Endometrial microvascular endothelial cells (primary cell): ENCODE data around the gene EEA1. TPM values are rescaled to one million over a fixed set of nuclear protein-coding genes. Genes with fewer than 3 reads are reported as not detected.
"Not testable (repeated sequence)": the region's sequence is repeated elsewhere in the genome, so short reads cannot be mapped to it uniquely, and the experiment has no call there.

Experiments used
- in situ Hi-C: cut with HindIII; loops from 2 replicates; pipeline ENCODE4 v1.10.0; 2017; ENCODE audit warnings: low sequenced_read_pairs, low pct_unique_long_range_greater_than_20kb; ENCODE audit errors: inconsistent ontology term
- total RNA-seq: library from RNA; depleted of rRNA; stranded (reverse); fragments of >200 nt; gene quantifications from one replicate; pipeline ENCODE4 v1.2.3, GENCODE V29; 2015; ENCODE audit errors: inconsistent ontology term

EEA1 gene
- total RNA-seq, 1 donor from 2014 or later: 14.1 TPM

GRCh38 chr12:92844151-92844763 lies 84.8 kb downstream of the EEA1 start:
- in situ Hi-C loops: no loop called here

GRCh38 chr12:92829686-92830282 lies 99.3 kb downstream of the EEA1 start:
- in situ Hi-C loops: no loop called here

- in situ Hi-C loops: no loop called here
These were observed 100.5 kb downstream of the EEA1 start for GRCh38 chr12:92828565-92828964.

GRCh38 chr12:92827836-92828431 lies 101.2 kb downstream of the EEA1 start:
- in situ Hi-C loops: no loop called here

DNA sequence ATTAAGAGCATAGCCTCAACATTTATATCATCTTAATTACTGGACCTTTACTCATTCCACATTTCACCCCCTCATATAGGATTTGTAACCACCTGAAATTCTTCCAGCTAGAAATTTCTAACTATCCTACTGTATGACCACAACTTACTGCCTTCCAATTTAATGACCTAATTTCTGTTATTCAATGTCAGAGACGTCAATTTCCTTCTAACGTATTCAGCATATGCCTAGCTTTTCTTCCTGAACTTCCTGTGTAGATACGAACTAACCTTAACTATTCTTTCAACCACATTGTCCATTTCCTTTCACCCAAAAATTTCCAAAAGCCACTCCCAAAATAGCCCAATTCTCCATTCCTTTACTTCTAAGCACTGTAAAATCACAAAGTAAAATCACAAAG lies 108.0 kb downstream of the EEA1 start:
- in situ Hi-C loops: loop anchor here (25.0 kb wide), 1 partner anchor 591 kb away; no protein-coding TSS in a partner anchor

- in situ Hi-C loops: loop anchor here (25.0 kb wide), 1 partner anchor 598 kb away; no protein-coding TSS in a partner anchor
These were observed 114.5 kb downstream of the EEA1 start for GRCh38 chr12:92814584-92814983.

DNA sequence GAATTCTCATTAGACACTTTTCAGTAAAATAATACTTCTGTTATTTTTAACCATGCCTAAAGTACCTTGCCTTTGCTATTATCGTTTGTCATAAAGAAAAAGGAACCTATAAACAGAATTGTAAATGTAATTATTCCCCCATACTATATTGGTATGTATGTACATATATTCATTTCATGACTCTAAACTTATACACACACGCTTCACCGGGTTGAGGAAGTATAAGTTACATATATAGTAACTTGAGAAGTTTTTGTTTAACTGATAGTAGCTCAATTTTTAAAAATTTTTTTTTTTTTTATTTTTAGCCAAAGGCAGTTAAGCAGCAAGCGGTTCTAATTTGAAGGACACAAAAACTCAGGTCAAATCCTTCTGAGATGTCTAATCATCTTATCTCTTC lies 118.7 kb downstream of the EEA1 start:
- in situ Hi-C loops: loop anchor here (25.0 kb wide), 1 partner anchor 602 kb away; no protein-coding TSS in a partner anchor

DNA sequence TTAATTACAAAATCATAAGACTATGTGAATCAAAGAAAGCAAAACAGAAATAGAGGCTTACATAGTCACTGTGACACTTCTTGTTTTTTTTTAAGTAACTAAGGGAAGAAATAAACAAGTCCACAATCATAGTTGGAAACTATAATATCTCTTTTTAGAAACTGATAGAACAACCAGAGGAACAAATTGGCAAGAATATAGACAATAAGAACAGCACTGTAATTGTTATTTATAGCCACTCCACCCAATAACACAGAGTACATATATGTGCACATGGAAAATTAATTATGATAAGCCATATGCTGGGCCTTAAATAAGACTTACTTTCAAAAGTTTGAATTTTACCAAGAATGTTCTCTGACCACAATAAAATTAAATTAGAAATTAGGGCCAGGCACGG lies 125.2 kb downstream of the EEA1 start:
- in situ Hi-C loops: loop anchor here (25.0 kb wide), 1 partner anchor 608 kb away; no protein-coding TSS in a partner anchor

- in situ Hi-C loops: loop anchor here (25.0 kb wide), 1 partner anchor 609 kb away; no protein-coding TSS in a partner anchor
These were observed 126.2 kb downstream of the EEA1 start for GRCh38 chr12:92802906-92803305.

DNA sequence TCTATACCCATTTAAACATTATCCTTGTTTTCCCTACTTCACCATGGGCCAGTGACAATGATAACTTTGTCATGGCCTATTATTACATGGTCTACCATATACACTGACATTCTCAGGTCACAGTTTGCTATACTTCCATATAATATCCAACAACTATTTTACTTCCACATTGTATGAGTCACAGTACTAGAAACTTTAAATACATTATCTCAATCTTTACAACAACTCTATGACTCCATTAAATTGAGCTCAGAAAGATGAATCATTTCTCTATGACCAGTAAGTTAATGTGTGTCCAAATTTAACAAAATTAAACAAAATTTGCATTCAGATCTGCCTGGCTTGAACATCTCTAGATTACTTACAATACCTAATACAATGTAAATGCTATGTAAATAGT lies 132.4 kb downstream of the EEA1 start:
- in situ Hi-C loops: no loop called here

GRCh38 chr12:92794814-92795213 lies 134.3 kb downstream of the EEA1 start:
- in situ Hi-C loops: no loop called here

DNA sequence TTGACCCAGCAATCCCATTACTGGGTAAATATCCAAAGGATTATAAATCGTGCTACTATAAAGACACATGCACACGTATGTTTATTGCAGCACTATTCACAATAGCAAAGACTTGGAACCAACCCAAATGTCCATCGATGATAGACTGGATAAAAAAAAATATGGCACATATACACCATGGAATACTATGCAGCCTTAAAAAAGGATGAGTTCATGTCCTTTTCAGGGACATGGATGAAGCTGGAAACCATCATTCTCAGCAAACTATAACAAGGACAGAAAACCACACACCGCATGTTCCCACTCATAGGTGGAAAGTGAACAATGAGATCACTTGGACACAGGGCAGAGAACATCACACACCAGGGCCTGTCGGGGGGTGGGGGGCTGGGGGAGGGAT lies 134.7 kb downstream of the EEA1 start:
- in situ Hi-C loops: not testable (repeated sequence)

GRCh38 chr12:92786045-92786444 lies 143.1 kb downstream of the EEA1 start:
- in situ Hi-C loops: no loop called here

DNA sequence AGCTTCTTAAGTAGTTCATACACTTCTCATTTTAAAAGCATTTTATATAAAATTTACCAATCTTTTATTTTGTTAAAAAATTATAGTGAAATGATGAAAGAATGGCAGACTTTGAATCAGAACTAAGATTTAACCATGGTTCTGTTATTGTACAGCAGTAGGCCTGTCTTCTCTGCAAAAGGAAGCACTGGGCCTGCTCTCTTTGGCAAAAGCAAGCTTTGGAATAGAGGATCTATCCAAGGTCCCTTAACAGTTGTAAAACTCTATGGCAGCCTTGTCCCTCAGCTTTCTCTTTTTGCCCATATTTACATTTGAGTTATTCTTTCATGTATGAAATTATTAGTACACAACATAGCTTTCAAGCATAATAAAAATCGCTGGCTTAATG lies 143.5 kb downstream of the EEA1 start:
- in situ Hi-C loops: no loop called here

DNA sequence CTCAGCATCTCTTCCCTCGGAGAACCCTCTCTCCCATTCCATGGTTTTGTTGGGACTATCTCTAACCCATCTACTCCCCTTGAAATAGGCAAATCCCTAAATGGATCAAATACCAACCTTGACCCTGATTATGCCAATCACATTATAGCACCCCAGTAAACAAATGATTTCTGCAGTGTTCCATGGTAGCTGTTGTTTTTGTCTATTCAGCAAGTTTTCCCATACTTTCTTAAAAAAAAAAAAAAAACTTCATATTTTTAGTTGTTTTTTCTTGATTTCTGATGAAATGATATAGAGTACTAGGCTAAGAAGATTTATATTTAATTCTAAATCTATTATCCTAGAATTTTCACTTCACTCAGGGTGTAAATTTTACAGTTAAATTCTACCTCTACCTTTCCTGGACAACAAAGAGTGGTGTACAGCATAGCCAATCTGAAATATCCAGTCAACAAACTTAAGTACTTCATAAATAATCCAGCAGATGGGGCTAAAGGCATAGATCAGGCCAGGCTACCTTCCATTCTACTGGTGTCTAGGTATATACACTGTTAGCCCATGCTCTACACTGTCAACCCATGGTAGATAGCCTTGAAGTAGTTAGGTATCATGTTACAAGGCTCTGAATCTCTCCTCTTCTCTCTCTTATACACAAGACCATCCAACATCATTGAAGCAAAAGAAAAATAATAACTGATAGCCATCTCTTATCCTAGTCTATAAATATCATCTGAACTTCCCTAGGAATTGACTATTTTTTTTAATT lies 144.1 kb downstream of the EEA1 start:
- in situ Hi-C loops: no loop called here

DNA sequence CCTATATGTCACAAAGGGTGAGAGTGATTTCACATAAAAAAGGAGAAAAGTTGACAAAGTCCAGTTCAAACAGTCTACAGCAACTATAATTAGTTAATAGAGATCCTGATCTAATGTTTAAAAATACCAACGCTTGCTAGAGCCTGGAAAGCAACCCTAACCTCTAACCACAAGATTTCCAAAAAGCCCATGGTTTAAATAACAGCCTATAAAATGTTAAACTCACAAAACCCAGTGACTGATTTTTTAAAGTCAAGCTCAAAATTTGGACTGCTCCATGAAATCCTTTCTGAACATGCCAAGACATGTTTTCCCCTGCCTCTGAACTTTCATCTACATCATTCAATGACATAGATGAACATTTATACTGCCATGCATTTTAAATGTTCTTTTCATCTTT lies 144.7 kb downstream of the EEA1 start:
- in situ Hi-C loops: no loop called here

- in situ Hi-C loops: no loop called here
These were observed 149.2 kb downstream of the EEA1 start for GRCh38 chr12:92779902-92780301.

- in situ Hi-C loops: no loop called here
These were observed 150.6 kb downstream of the EEA1 start for GRCh38 chr12:92778525-92778924.

- in situ Hi-C loops: no loop called here
These were observed 153.7 kb downstream of the EEA1 start for GRCh38 chr12:92775416-92775815.

DNA sequence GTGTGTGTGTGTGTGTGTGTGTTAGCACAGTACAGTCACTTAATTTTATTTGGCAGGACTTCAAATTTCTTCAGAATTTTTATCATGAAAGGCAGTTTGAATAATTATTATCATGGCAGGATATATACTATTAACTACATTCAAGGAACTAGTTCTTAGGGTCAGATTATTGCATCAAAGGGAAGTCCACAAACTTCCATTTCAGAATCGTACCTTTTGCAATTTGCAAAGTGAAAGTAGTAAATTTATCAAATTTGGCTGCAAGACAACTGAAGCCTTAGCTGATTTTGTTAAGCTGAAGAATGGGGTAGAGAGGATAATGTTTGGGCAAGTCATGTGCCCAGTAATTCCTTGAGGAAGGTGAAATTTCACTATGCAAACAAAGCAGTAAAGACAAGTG lies 158.1 kb downstream of the EEA1 start:
- in situ Hi-C loops: no loop called here
